H9 (cell line): ENCODE measurements around the gene KLHL18. TPM values are rescaled to one million over a fixed set of nuclear protein-coding genes. Genes with fewer than 3 reads are reported as not detected.

ENCODE experiments used
- DNase-seq: peaks from one replicate; pipeline ENCODE4 v3.0.0-alpha.2; 2017
- H2AFZ ChIP-seq: one replicate; pipeline ENCODE4 v1.6.1; 2013; ENCODE audit warnings: mild to moderate bottlenecking, low read length, control low read depth, moderate library complexity
- H2AK5ac ChIP-seq: 2 replicates; pipeline ENCODE4 v1.6.1; 2013; ENCODE audit warnings: low read length, control low read depth, mixed read lengths; ENCODE audit not compliant: insufficient read length
- H2BK120ac ChIP-seq: one replicate; pipeline ENCODE4 v1.6.1; 2013; ENCODE audit warnings: low read depth, mild to moderate bottlenecking, low read length, control low read depth, inconsistent platforms; ENCODE audit not compliant: poor library complexity, severe bottlenecking
- H2BK12ac ChIP-seq: 2 replicates; pipeline ENCODE4 v1.6.1; 2013; ENCODE audit warnings: low read length, control low read depth, mixed read lengths, low read depth; ENCODE audit not compliant: insufficient read length
- H2BK15ac ChIP-seq: 2 replicates; pipeline ENCODE4 v1.6.1; 2013; ENCODE audit warnings: low read depth, low read length, control low read depth
- H2BK20ac ChIP-seq: one replicate; pipeline ENCODE4 v1.6.1; 2013; ENCODE audit warnings: low read depth, mild to moderate bottlenecking, low read length, control low read depth, inconsistent platforms; ENCODE audit not compliant: poor library complexity, severe bottlenecking
- H2BK5ac ChIP-seq: 2 replicates; pipeline ENCODE4 v1.6.1; 2013; ENCODE audit warnings: low read length, control low read depth, mixed read lengths; ENCODE audit not compliant: insufficient read length
- H3K14ac ChIP-seq: 2 replicates; pipeline ENCODE4 v1.6.1; 2013; ENCODE audit warnings: low read length, control low read depth; ENCODE audit not compliant: insufficient read depth
- H3K18ac ChIP-seq: 2 replicates; pipeline ENCODE4 v1.6.1; 2013; ENCODE audit warnings: low read depth, mild to moderate bottlenecking, mixed read lengths, low read length, control low read depth; ENCODE audit not compliant: insufficient read length
- H3K23ac ChIP-seq: 2 replicates; pipeline ENCODE4 v1.6.1; 2013; ENCODE audit warnings: low read length, control low read depth, mixed read lengths, low read depth; ENCODE audit not compliant: insufficient read length
- H3K23me2 ChIP-seq: 2 replicates; pipeline ENCODE4 v1.6.1; 2013; ENCODE audit warnings: low read depth, mild to moderate bottlenecking, mixed read lengths, low read length, control low read depth; ENCODE audit not compliant: insufficient read length, poor library complexity, severe bottlenecking
- H3K27ac ChIP-seq: 2 replicates; pipeline ENCODE4 v1.5.1; 2013; ENCODE audit warnings: low read length, control low read depth, mixed read lengths, low read depth; ENCODE audit not compliant: insufficient read length
- H3K27me3 ChIP-seq: 2 replicates; pipeline ENCODE4 v1.6.1; 2013; ENCODE audit warnings: low read length, control low read depth, inconsistent platforms; ENCODE audit not compliant: insufficient read depth
- H3K4ac ChIP-seq: 2 replicates; pipeline ENCODE4 v1.6.1; 2013; ENCODE audit warnings: low read depth, mild to moderate bottlenecking, control low read depth, inconsistent platforms, low read length, moderate library complexity
- H3K4me1 ChIP-seq: 2 replicates; pipeline ENCODE4 v1.6.1; 2013; ENCODE audit warnings: low read length, control low read depth, inconsistent platforms; ENCODE audit not compliant: insufficient read depth
- H3K4me2 ChIP-seq: 2 replicates; pipeline ENCODE4 v1.6.1; 2013; ENCODE audit warnings: low read length, control low read depth, mixed read lengths; ENCODE audit not compliant: insufficient read length, insufficient read depth
- H3K56ac ChIP-seq: 2 replicates; pipeline ENCODE4 v1.6.1; 2013; ENCODE audit warnings: low read depth, mild to moderate bottlenecking, mixed read lengths, low read length, control low read depth; ENCODE audit not compliant: insufficient read length
- H3K79me1 ChIP-seq: 2 replicates; pipeline ENCODE4 v1.6.1; 2013; ENCODE audit warnings: low read depth, mild to moderate bottlenecking, moderate library complexity, low read length, control low read depth, inconsistent platforms; ENCODE audit not compliant: insufficient read depth, poor library complexity, severe bottlenecking
- H3K79me2 ChIP-seq: 2 replicates; pipeline ENCODE4 v1.6.1; 2013; ENCODE audit warnings: low read length, control low read depth, inconsistent platforms; ENCODE audit not compliant: insufficient read depth
- H3K9ac ChIP-seq: 2 replicates; pipeline ENCODE4 v1.6.1; 2013; ENCODE audit warnings: low read length, control low read depth, mixed read lengths; ENCODE audit not compliant: insufficient read length; ENCODE audit errors: extremely low read depth
- H3K9me3 ChIP-seq: one replicate; pipeline ENCODE4 v1.6.1; 2013; ENCODE audit warnings: low read depth, low read length, inconsistent platforms; ENCODE audit not compliant: control insufficient read depth
- H3T11ph ChIP-seq: one replicate; pipeline ENCODE4 v1.6.1; 2013; ENCODE audit warnings: mild to moderate bottlenecking, low read length, control low read depth, inconsistent platforms
- H4K20me1 ChIP-seq: one replicate; pipeline ENCODE4 v1.6.1; 2013; ENCODE audit not compliant: control insufficient read depth, insufficient read length, insufficient read depth
- H4K5ac ChIP-seq: 2 replicates; pipeline ENCODE4 v1.6.1; 2013; ENCODE audit warnings: low read depth, mild to moderate bottlenecking, mixed read lengths, low read length, control low read depth; ENCODE audit not compliant: insufficient read length
- H4K8ac ChIP-seq: replicated peaks from 2 replicates; pipeline ENCODE4 v1.6.1; 2013; ENCODE audit warnings: low read length, control low read depth, mixed read lengths, low read depth; ENCODE audit not compliant: insufficient read length
- H4K91ac ChIP-seq: 2 replicates; pipeline ENCODE4 v1.6.1; 2013; ENCODE audit warnings: low read depth, mild to moderate bottlenecking, moderate library complexity, mixed read lengths, low read length, control low read depth; ENCODE audit not compliant: insufficient read length
- H3K27ac Mint-ChIP-seq, 3 experiments: 2 replicates in 2 of 3; 3 replicates in 1 of 3; pipeline ENCODE4 v1.8.0; 2020 to 2021; ENCODE audit warnings: mixed read lengths in 3 of 3, mild to moderate bottlenecking in 1 of 3, moderate library complexity in 1 of 3
- H3K27me3 Mint-ChIP-seq: 2 replicates; pipeline ENCODE4 v1.8.0; 2021; ENCODE audit warnings: low read depth, mild to moderate bottlenecking, moderate library complexity, mixed read lengths
- H3K36me3 Mint-ChIP-seq, 3 experiments: 2 replicates in 2 of 3; 3 replicates in 1 of 3; pipeline ENCODE4 v1.8.0; 2020 to 2021; ENCODE audit warnings: low read depth in 3 of 3, mixed read lengths in 3 of 3; ENCODE audit not compliant: insufficient read depth in 1 of 3
- H3K4me1 Mint-ChIP-seq, 2 experiments: 2 replicates each; pipeline ENCODE4 v1.8.0; 2020; ENCODE audit warnings: mixed read lengths in 2 of 2
- H3K4me3 Mint-ChIP-seq, 2 experiments: 2 replicates in 1 of 2; 3 replicates in 1 of 2; pipeline ENCODE4 v1.8.0; 2020 to 2021; ENCODE audit warnings: mild to moderate bottlenecking in 2 of 2, mixed read lengths in 2 of 2, moderate library complexity in 1 of 2
- H3K9me3 Mint-ChIP-seq, 2 experiments: 2 replicates in 1 of 2; 3 replicates in 1 of 2; pipeline ENCODE4 v1.8.0; 2020; ENCODE audit warnings: mild to moderate bottlenecking in 2 of 2, mixed read lengths in 2 of 2, moderate library complexity in 1 of 2
- CTCF ChIP-seq: fragments of 200-600 bp; sonication (generic); conservative IDR thresholded peaks from 3 replicates; pipeline ENCODE4 v1.8.0; 2021; ENCODE audit warnings: antibody characterized with exemption, mild to moderate bottlenecking
- WGBS: extraction: QIAGEN DNeasy Blood & Tissue Kit; methylation state at CpG from one replicate; pipeline ENCODE4 v1.1.7; 2013; ENCODE audit warnings: missing lambda C conversion rate, low lambda C conversion rate, mixed read lengths; ENCODE audit not compliant: insufficient read length; ENCODE audit errors: extremely low coverage; 5-methylcytosine and 5-hydroxymethylcytosine counted together
- total RNA-seq: library from RNA; stranded (reverse); gene quantifications from 2 replicates; pipeline ENCODE4 v1.2.1, GENCODE V29; 2021

KLHL18 gene
- total RNA-seq, 1 experiment from 2014 or later, result 55.3 TPM

- H2AFZ ChIP-seq, result no peak overlapping the region
- H4K20me1 ChIP-seq, result no peaks in the 10 kb centered on the region
- peak overlapping the region; percentile 96 for H3K14ac ChIP-seq
- H3K4me1 ChIP-seq, result no peaks in the 10 kb centered on the region
- peak overlapping the region; percentile 94 for H3K9ac ChIP-seq
- Mint-ChIP-seq H3K4me1 (peaks cover 26 to 33% of the 10 kb centered on the region in 2 experiments), H3K27ac (peak overlapping the region; percentile 98 to 100 (median 99)), H3K27me3 (peaks cover under 1% of the 10 kb centered on the region; the same call in 1 of the 2 replicates), H3K4me3 (peak overlapping the region; percentile 98 to 100), H3K36me3 (peaks cover 0 to 8% (median 8%) of the 10 kb centered on the region in 3 experiments; a peak in 5 of 7 replicates), H3K9me3 (no peaks in the 10 kb centered on the region; a peak in 1 of 5 replicates)
- H4K5ac ChIP-seq, result peak overlapping the region; percentile 47
- H3K79me1 ChIP-seq, result peaks cover 3% of the 10 kb centered on the region
- H2BK20ac ChIP-seq, result no peak overlapping the region
- H2BK12ac ChIP-seq, result peak overlapping the region; percentile 79
- H2AK5ac ChIP-seq, result no peak overlapping the region
- DNase-seq, result no peak
- H3K27me3 ChIP-seq, result no peaks in the 10 kb centered on the region
- peaks cover 9% of the 10 kb centered on the region; the same call in 1 of the 2 replicates for H3K79me2 ChIP-seq
- H3K9me3 ChIP-seq, result no peaks in the 10 kb centered on the region
- peak overlapping the region; percentile 46 for H3K18ac ChIP-seq
- peak overlapping the region; percentile 99 for H3K4me2 ChIP-seq
- peaks cover 16% of the 10 kb centered on the region for H3K23me2 ChIP-seq
- H3K56ac ChIP-seq, result no peak overlapping the region
- no peak overlapping the region for H2BK5ac ChIP-seq
- no CpG with 5 or more reads among the region's 23 CpGs for WGBS
- H3K23ac ChIP-seq, result no peak overlapping the region
- H2BK15ac ChIP-seq, result no peak overlapping the region
- H4K91ac ChIP-seq, result no peak overlapping the region
- no peak overlapping the region for H3K4ac ChIP-seq
- H3T11ph ChIP-seq, result no peak overlapping the region
- peak overlapping the region; percentile 44 for H3K27ac ChIP-seq
- H2BK120ac ChIP-seq, result no peak overlapping the region
- TF ChIP-seq CTCF, result peak; percentile 15; the same call in 1 of the 3 replicates
- no peak overlapping the region for H4K8ac ChIP-seq
Measured at GRCh38 chr3:47380026-47380600, 97.4 kb downstream of the KLHL18 start.
